ENCODE measurements around the gene MTMR12.

- TF ChIP-seq REST (IDR thresholded peaks at IDR 0.05; ENCODE audit: unreplicated experiment) (no peak), CTCF (conservative IDR thresholded peaks at IDR 0.05; ENCODE audit: low read depth in 2 of 2) (no peak), EZH2 (IDR thresholded peaks at IDR 0.05; ENCODE audit: low read depth, unreplicated experiment) (no peak), POLR2AphosphoS5 (IDR thresholded peaks at IDR 0.05; ENCODE audit: low read depth) (no peak), JUNB (IDR thresholded peaks at IDR 0.05; ENCODE audit: unreplicated experiment) (no peak)
Observed at GRCh38 chr5:32309761-32310160, 3.0 kb downstream of the MTMR12 start.

Measured in GM23338 (cell line).